Mammary epithelial cell (primary cell): ENCODE data around the gene DHX34.

Experiments
- EZH2 ChIP-seq: IDR thresholded peaks from 2 replicates; pipeline ENCODE4 v1.6.1; 2012; ENCODE audit warnings: low read length, inconsistent platforms, borderline replicate concordance
- TF ChIP-seq, protein P1 (sequence below), 2 donors: IDR thresholded peaks in 1 of 2; conservative IDR thresholded peaks in 1 of 2; 2 replicates each; pipeline ENCODE4 v1.5.1; 2011 to 2012; ENCODE audit warnings: inconsistent platforms in 2 of 2, low read length in 2 of 2, mild to moderate bottlenecking in 2 of 2, control low read depth in 1 of 2, low read depth in 1 of 2; ENCODE audit not compliant: insufficient read depth in 1 of 2; ENCODE audit errors: extremely low read depth in 1 of 2

DNA sequence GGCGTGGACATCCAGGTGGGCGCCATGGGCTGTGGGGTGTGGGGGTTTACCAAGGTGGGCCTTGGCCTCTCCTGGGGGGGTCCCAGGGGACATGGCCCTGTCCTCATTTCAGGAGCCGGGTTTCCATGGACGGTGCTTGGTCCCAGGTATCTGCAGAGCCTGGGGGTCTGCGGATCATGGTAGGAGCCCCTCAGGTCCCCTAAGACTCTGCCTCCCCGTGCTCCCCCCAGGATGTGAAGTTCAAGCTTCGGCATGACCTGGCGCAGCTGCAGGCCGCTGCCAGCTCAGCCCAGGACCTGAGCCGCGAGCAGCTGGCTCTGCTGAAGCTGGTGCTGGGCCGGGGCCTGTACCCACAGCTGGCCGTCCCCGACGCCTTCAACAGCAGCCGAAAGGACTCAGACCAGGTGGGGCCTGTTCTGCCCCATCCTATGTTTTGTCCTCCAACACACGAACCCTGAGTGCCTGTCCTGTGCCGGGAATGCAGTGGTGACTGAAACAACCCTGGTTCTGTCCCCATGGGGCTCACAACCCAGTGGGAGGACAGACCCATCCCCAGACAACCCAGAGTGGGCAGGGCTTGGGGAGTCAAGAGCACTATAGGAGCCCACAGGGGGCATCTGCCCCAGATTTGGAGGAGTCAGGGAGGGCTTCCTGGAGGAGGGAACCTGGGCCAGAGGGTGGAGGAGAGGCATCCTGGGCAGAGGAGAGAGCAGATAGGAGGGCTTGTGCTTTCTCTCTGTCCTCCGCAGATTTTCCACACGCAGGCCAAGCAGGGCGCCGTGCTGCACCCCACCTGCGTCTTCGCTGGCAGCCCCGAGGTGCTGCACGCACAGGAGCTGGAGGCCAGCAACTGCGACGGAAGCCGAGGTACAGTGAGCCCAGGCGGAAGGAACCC is 26.8 kb downstream of the DHX34 start:
- TF ChIP-seq, protein P1, sequence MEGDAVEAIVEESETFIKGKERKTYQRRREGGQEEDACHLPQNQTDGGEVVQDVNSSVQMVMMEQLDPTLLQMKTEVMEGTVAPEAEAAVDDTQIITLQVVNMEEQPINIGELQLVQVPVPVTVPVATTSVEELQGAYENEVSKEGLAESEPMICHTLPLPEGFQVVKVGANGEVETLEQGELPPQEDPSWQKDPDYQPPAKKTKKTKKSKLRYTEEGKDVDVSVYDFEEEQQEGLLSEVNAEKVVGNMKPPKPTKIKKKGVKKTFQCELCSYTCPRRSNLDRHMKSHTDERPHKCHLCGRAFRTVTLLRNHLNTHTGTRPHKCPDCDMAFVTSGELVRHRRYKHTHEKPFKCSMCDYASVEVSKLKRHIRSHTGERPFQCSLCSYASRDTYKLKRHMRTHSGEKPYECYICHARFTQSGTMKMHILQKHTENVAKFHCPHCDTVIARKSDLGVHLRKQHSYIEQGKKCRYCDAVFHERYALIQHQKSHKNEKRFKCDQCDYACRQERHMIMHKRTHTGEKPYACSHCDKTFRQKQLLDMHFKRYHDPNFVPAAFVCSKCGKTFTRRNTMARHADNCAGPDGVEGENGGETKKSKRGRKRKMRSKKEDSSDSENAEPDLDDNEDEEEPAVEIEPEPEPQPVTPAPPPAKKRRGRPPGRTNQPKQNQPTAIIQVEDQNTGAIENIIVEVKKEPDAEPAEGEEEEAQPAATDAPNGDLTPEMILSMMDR (conservative IDR thresholded peaks at IDR 0.05 in 1 of 2, IDR thresholded peaks at IDR 0.05 in 1 of 2; ENCODE audit: extremely low read depth in 1 of 2, insufficient read depth in 1 of 2, low read depth in 1 of 2, low read length in 2 of 2): no peak
- TF ChIP-seq EZH2: no peak
